GM10847 (cell line): Measurements from ENCODE around the gene ARHGAP6.

Experiments used
- POLR2A ChIP-seq: IDR thresholded peaks from 2 replicates; pipeline ENCODE4 v1.6.1; 2011; ENCODE audit not compliant: insufficient read length; ENCODE audit errors: extremely low read depth

The ARHGAP6 gene

GRCh38 chrX:11553594-11553993 is 112.1 kb downstream of the ARHGAP6 start:
- TF ChIP-seq POLR2A: no peak

- TF ChIP-seq POLR2A: no peak
These were observed 114.6 kb downstream of the ARHGAP6 start for GRCh38 chrX:11551151-11551550.

- no peak for TF ChIP-seq POLR2A
These were observed 118.8 kb downstream of the ARHGAP6 start for GRCh38 chrX:11546917-11547316.

- TF ChIP-seq POLR2A: no peak
These were observed 122.5 kb downstream of the ARHGAP6 start for GRCh38 chrX:11543249-11543648.

- TF ChIP-seq POLR2A: no peak
These were observed 124.2 kb downstream of the ARHGAP6 start for GRCh38 chrX:11541510-11541909.

GRCh38 chrX:11540532-11541377 is 125.0 kb downstream of the ARHGAP6 start:
- no peak for TF ChIP-seq POLR2A

- TF ChIP-seq POLR2A: no peak
These were observed 128.6 kb downstream of the ARHGAP6 start for GRCh38 chrX:11537141-11537540.

- no peak for TF ChIP-seq POLR2A
These were observed 130.4 kb downstream of the ARHGAP6 start for GRCh38 chrX:11535156-11535919.

GRCh38 chrX:11533199-11533651 is 132.5 kb downstream of the ARHGAP6 start:
- no peak for TF ChIP-seq POLR2A

GRCh38 chrX:11532291-11533078 is 133.2 kb downstream of the ARHGAP6 start:
- no peak for TF ChIP-seq POLR2A

GRCh38 chrX:11531226-11531625 is 134.5 kb downstream of the ARHGAP6 start:
- no peak for TF ChIP-seq POLR2A

GRCh38 chrX:11530621-11531020 is 135.1 kb downstream of the ARHGAP6 start:
- TF ChIP-seq POLR2A: no peak

- TF ChIP-seq POLR2A: no peak
These were observed 137.1 kb downstream of the ARHGAP6 start for GRCh38 chrX:11528623-11529022.

- TF ChIP-seq POLR2A: no peak
These were observed 140.0 kb downstream of the ARHGAP6 start for GRCh38 chrX:11525685-11526084.

GRCh38 chrX:11509786-11510185 is 155.9 kb downstream of the ARHGAP6 start:
- TF ChIP-seq POLR2A: no peak
